A673 (cell line): ENCODE data around the gene ERCC6. TPM values are rescaled to one million over a fixed set of nuclear protein-coding genes. Genes with fewer than 3 reads are reported as not detected.

Source experiments
- BruUV-seq: library from RNA; stranded (reverse); fragments of 400-500 nt; replicated peaks from 2 replicates; lab custom pipeline; 2021; lab: Mats Ljungman, UMichigan
- CTCF ChIA-PET: fragments of 300-600 bp; sonication (Branson Sonifier 250); formaldehyde crosslinking; loops from one replicate; lab custom pipeline; 2022; ENCODE audit warnings: antibody characterized with exemption; lab: Charles Lee
- POLR2A ChIA-PET: fragments of 300-600 bp; sonication (Branson Sonifier 250); formaldehyde crosslinking; loops from one replicate; lab custom pipeline; 2022; ENCODE audit warnings: antibody characterized with exemption; ENCODE audit not compliant: low non-redundant PET; lab: Charles Lee
- DNase-seq: peaks from one replicate; pipeline ENCODE4 v3.0.0-alpha.2; 2015; ENCODE audit warnings: low spot score
- H3K27ac ChIP-seq: fragments of 200-600 bp; sonication (generic); 2 replicates; pipeline ENCODE4 v1.5.1; 2016; ENCODE audit warnings: mixed run types, low read depth, mild to moderate bottlenecking, mixed read lengths, antibody characterized with exemption, low read length; ENCODE audit not compliant: poor library complexity, severe bottlenecking
- H3K27me3 ChIP-seq: fragments of 200-600 bp; sonication (generic); replicated peaks from 2 replicates; pipeline ENCODE4 v1.6.1; 2017; ENCODE audit warnings: mixed run types, low read depth, mild to moderate bottlenecking, mixed read lengths, antibody characterized with exemption, low read length; ENCODE audit not compliant: insufficient read depth, poor library complexity
- H3K36me3 ChIP-seq: fragments of 200-600 bp; sonication (generic); 2 replicates; pipeline ENCODE4 v1.6.1; 2016; ENCODE audit warnings: mixed run types, mild to moderate bottlenecking, mixed read lengths, antibody characterized with exemption, low read length; ENCODE audit not compliant: insufficient read depth, poor library complexity, severe bottlenecking
- H3K4me1 ChIP-seq: fragments of 200-600 bp; sonication (generic); 2 replicates; pipeline ENCODE4 v1.6.1; 2017; ENCODE audit warnings: mixed run types, mild to moderate bottlenecking, mixed read lengths, antibody characterized with exemption, low read length; ENCODE audit not compliant: insufficient read depth, poor library complexity, severe bottlenecking
- H3K4me3 ChIP-seq: fragments of 200-600 bp; sonication (generic); 2 replicates; pipeline ENCODE4 v1.5.1; 2016; ENCODE audit warnings: low read depth, mixed run types, mild to moderate bottlenecking, mixed read lengths, low read length; ENCODE audit not compliant: poor library complexity, severe bottlenecking
- H3K9me3 ChIP-seq: fragments of 200-600 bp; sonication (generic); 2 replicates; pipeline ENCODE4 v1.6.1; 2016; ENCODE audit warnings: mixed run types, low read depth, mild to moderate bottlenecking, mixed read lengths, antibody characterized with exemption, low read length; ENCODE audit not compliant: poor library complexity, severe bottlenecking
- EZH2 ChIP-seq: fragments of 200-600 bp; sonication (generic); IDR thresholded peaks from 2 replicates; pipeline ENCODE4 v1.6.1; 2017; ENCODE audit warnings: borderline replicate concordance, low read depth, mild to moderate bottlenecking, mixed read lengths, antibody characterized with exemption, low read length; ENCODE audit not compliant: poor library complexity, severe bottlenecking
- intact Hi-C: fragments of 100-400 bp; cut with micrococcal nuclease; formaldehyde crosslinking; loops from one replicate; pipeline ENCODE4 v1.10.0; 2022; ENCODE audit not compliant: unreplicated experiment
- total RNA-seq: library from RNA; stranded (reverse); gene quantifications from 2 replicates; pipeline ENCODE4 v1.2.3, GENCODE V29; 2021
- TF ChIP-seq, protein P1 (sequence below): fragments of 300-800, 200-600 bp; sonication (generic); conservative IDR thresholded peaks from 2 replicates; pipeline ENCODE4 v1.5.1; 2017; ENCODE audit warnings: low read depth, mild to moderate bottlenecking, antibody characterized with exemption, low read length, moderate library complexity, mixed read lengths

Gene ERCC6
- total RNA-seq, 1 experiment from 2014 or later: 11.0 TPM

- Histone ChIP-seq H3K9me3 (no peaks in the 10 kb centered on the region), H3K36me3 (no peaks in the 10 kb centered on the region), H3K27ac (no peak overlapping the region), H3K4me1 (peaks cover 10% of the 10 kb centered on the region), H3K4me3 (no peak overlapping the region), H3K27me3 (no peaks in the 10 kb centered on the region)
- ChIA-PET POLR2A (no interaction called here), CTCF (no interaction called here)
- DNase-seq: no peak
- no TSS peak for BruUV-seq
- TF ChIP-seq, protein P1, sequence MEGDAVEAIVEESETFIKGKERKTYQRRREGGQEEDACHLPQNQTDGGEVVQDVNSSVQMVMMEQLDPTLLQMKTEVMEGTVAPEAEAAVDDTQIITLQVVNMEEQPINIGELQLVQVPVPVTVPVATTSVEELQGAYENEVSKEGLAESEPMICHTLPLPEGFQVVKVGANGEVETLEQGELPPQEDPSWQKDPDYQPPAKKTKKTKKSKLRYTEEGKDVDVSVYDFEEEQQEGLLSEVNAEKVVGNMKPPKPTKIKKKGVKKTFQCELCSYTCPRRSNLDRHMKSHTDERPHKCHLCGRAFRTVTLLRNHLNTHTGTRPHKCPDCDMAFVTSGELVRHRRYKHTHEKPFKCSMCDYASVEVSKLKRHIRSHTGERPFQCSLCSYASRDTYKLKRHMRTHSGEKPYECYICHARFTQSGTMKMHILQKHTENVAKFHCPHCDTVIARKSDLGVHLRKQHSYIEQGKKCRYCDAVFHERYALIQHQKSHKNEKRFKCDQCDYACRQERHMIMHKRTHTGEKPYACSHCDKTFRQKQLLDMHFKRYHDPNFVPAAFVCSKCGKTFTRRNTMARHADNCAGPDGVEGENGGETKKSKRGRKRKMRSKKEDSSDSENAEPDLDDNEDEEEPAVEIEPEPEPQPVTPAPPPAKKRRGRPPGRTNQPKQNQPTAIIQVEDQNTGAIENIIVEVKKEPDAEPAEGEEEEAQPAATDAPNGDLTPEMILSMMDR: no peak
- no peak for TF ChIP-seq EZH2
- intact Hi-C loops: no loop called here
These were observed 36.7 kb upstream of the ERCC6 start for GRCh38 chr10:49575489-49576072.

DNA sequence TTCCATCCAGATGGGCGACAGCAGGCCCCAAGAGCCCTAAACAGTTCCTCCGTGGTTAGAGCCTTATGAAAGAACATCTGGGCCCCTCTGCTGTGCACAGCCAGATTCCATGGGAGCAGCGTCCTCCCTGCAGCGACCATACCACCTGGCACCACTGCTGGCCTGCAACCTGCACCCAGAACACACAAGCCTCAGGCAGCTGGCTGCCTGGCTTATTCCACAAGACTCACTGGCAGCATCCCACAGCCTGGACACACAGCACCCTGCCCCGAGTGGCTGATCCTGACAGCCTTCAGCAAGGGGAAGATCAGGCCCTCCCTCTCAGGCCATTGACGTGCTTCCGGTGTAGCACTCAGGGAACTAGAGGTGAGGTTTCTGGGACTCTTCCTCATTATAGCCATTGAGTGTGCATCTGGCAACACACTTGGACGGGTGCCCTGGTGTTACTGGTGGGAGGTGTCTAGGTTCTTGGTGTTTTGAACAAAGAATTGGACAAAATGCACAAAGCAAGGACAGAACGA, 33.7 kb upstream of the ERCC6 start:
- Histone ChIP-seq H3K27me3 (no peaks in the 10 kb centered on the region), H3K4me3 (no peak overlapping the region), H3K4me1 (no peaks in the 10 kb centered on the region), H3K9me3 (no peaks in the 10 kb centered on the region), H3K27ac (no peak overlapping the region), H3K36me3 (no peaks in the 10 kb centered on the region)
- ChIA-PET POLR2A (no interaction called here), CTCF (no interaction called here)
- TF ChIP-seq EZH2: no peak
- TF ChIP-seq, protein P1: no peak
- no TSS peak for BruUV-seq
- no peak for DNase-seq
- intact Hi-C loops: no loop called here

DNA sequence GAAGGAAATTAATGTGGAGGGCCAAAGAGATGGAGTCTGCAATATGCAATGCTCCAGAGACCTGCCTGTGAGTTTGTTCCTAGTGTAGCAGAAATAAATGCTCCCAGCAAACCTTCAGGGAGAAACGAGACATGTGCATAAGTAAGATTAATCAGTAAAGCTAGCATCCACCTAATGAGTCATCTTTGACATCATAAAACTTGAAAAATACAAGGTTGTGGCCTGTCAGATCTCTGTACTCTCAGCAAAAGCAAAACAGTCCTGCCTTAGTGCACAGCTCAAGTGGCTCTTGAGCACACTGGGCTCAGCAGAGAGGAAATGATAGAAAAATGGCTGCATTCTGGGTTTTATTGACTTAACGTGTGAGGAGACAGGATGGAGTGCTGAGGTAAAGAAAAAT, 32.5 kb upstream of the ERCC6 start:
- ChIA-PET CTCF (no interaction called here), POLR2A (no interaction called here)
- Histone ChIP-seq H3K27me3 (no peaks in the 10 kb centered on the region), H3K4me1 (no peaks in the 10 kb centered on the region), H3K27ac (no peak overlapping the region), H3K36me3 (no peaks in the 10 kb centered on the region), H3K4me3 (no peak overlapping the region), H3K9me3 (no peaks in the 10 kb centered on the region)
- TF ChIP-seq EZH2: no peak
- TF ChIP-seq, protein P1: no peak
- intact Hi-C loops: no loop called here
- BruUV-seq: no TSS peak
- DNase-seq: no peak
